GM18519 (cell line): ENCODE measurements around the gene DDR2.

ENCODE experiments used
- ATAC-seq: cut with Tn5 transposase; IDR thresholded peaks from one replicate; pipeline ENCODE4 v1.9.1; 2021; ENCODE audit warnings: mild to moderate bottlenecking, moderate library complexity; ENCODE audit not compliant: unreplicated experiment, low FRiP score

The DDR2 gene

GRCh38 chr1:162694911-162695310, 62.6 kb downstream of the DDR2 start:
- ATAC-seq: no peak

- no peak for ATAC-seq
Measured at GRCh38 chr1:162695687-162696086, 63.4 kb downstream of the DDR2 start.

GRCh38 chr1:162696286-162696862, 64.1 kb downstream of the DDR2 start:
- no peak for ATAC-seq

GRCh38 chr1:162697140-162697895, 65.1 kb downstream of the DDR2 start:
- no peak for ATAC-seq

GRCh38 chr1:162699366-162699765, 67.1 kb downstream of the DDR2 start:
- no peak for ATAC-seq

GRCh38 chr1:162700131-162700530, 67.9 kb downstream of the DDR2 start:
- ATAC-seq: no peak

GRCh38 chr1:162701286-162701685, 69.0 kb downstream of the DDR2 start:
- no peak for ATAC-seq

- ATAC-seq: no peak
Measured at GRCh38 chr1:162702628-162703027, 70.4 kb downstream of the DDR2 start.

GRCh38 chr1:162703708-162704107, 71.4 kb downstream of the DDR2 start:
- no peak for ATAC-seq

GRCh38 chr1:162704673-162705424, 72.6 kb downstream of the DDR2 start:
- ATAC-seq: no peak

- ATAC-seq: no peak
Measured at GRCh38 chr1:162706003-162706402, 73.7 kb downstream of the DDR2 start.

GRCh38 chr1:162706606-162707005, 74.3 kb downstream of the DDR2 start:
- ATAC-seq: no peak

- no peak for ATAC-seq
Measured at GRCh38 chr1:162708286-162708685, 76.0 kb downstream of the DDR2 start.

GRCh38 chr1:162709132-162709860, 77.0 kb downstream of the DDR2 start:
- ATAC-seq: no peak

GRCh38 chr1:162709870-162710269, 77.6 kb downstream of the DDR2 start:
- ATAC-seq: no peak

- ATAC-seq: no peak
Measured at GRCh38 chr1:162710345-162710744, 78.1 kb downstream of the DDR2 start.

GRCh38 chr1:162710780-162711465, 78.7 kb downstream of the DDR2 start:
- ATAC-seq: no peak

GRCh38 chr1:162712317-162713029, 80.2 kb downstream of the DDR2 start:
- ATAC-seq: no peak

GRCh38 chr1:162716123-162716522, 83.9 kb downstream of the DDR2 start:
- ATAC-seq: no peak

- no peak for ATAC-seq
Measured at GRCh38 chr1:162716552-162716951, 84.3 kb downstream of the DDR2 start.
